Type B pancreatic cell (in vitro differentiated cells): ENCODE measurements around the gene HHAT. TPM values are rescaled to one million over a fixed set of nuclear protein-coding genes. Genes with fewer than 3 reads are reported as not detected.

Source experiments
- DNase-seq: peaks from one replicate; pipeline ENCODE4 v3.0.0; 2021; ENCODE audit warnings: mixed read lengths; ENCODE audit not compliant: unreplicated experiment; ENCODE audit errors: extremely low spot score
- H3K27ac Mint-ChIP-seq: 2 replicates; pipeline ENCODE4 v1.8.0; 2021; ENCODE audit warnings: mild to moderate bottlenecking, mixed read lengths
- H3K27me3 Mint-ChIP-seq: 2 replicates; pipeline ENCODE4 v1.8.0; 2021; ENCODE audit warnings: mixed read lengths
- H3K36me3 Mint-ChIP-seq: 2 replicates; pipeline ENCODE4 v1.8.0; 2021; ENCODE audit warnings: mixed read lengths
- H3K4me1 Mint-ChIP-seq: one replicate; pipeline ENCODE4 v1.8.0; 2021; ENCODE audit warnings: mixed read lengths; ENCODE audit not compliant: unreplicated experiment
- H3K4me3 Mint-ChIP-seq: 2 replicates; pipeline ENCODE4 v1.8.0; 2021; ENCODE audit warnings: mild to moderate bottlenecking, mixed read lengths
- H3K9me3 Mint-ChIP-seq: 2 replicates; pipeline ENCODE4 v1.8.0; 2021; ENCODE audit warnings: mixed read lengths
- CTCF ChIP-seq: fragments of 200-600 bp; sonication (generic); conservative IDR thresholded peaks from 2 replicates; pipeline ENCODE4 v1.5.0; 2021; ENCODE audit warnings: antibody characterized with exemption, mild to moderate bottlenecking
- total RNA-seq: library from RNA; stranded (reverse); gene quantifications from 2 replicates; pipeline ENCODE4 v1.2.1, GENCODE V29; 2021; ENCODE audit warnings: low replicate concordance

Gene HHAT
- total RNA-seq, 1 donor from 2014 or later, result 9.0 TPM

DNA sequence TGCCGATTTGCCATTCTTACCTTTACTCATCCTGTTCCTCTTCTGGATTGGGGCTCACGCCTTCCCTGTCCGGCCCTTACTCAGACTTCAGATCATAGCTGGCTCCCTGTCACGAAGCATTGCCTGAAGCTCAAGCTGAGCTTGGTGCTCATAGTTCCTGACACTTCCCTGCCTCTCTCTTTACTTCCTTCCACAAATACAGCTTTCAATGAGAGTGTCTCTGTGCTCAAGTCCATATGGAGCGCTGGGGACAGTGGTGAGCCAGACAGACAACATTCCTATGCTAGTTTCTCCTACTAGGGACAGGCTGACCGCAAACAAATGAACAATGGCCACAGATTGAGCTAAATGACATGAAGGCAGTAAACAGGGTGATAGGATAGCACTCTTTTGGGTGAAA is 38.1 kb downstream of the HHAT start:
- no peak for TF ChIP-seq CTCF
- Mint-ChIP-seq H3K4me1 (peaks cover 19% of the 10 kb centered on the region), H3K27me3 (no peaks in the 10 kb centered on the region), H3K36me3 (no peaks in the 10 kb centered on the region), H3K4me3 (peak overlapping the region; percentile 35), H3K27ac (no peak overlapping the region), H3K9me3 (no peaks in the 10 kb centered on the region)
- DNase-seq, result no peak

GRCh38 chr1:210367566-210367965 is 38.9 kb downstream of the HHAT start:
- no peaks in the 10 kb centered on the region for H3K36me3 Mint-ChIP-seq
- no peak for TF ChIP-seq CTCF
- H3K27me3 Mint-ChIP-seq, result no peaks in the 10 kb centered on the region
- H3K27ac Mint-ChIP-seq, result no peak overlapping the region
- H3K4me1 Mint-ChIP-seq, result peaks cover 18% of the 10 kb centered on the region
- no peak for DNase-seq
- H3K4me3 Mint-ChIP-seq, result no peak overlapping the region
- H3K9me3 Mint-ChIP-seq, result no peaks in the 10 kb centered on the region

DNA sequence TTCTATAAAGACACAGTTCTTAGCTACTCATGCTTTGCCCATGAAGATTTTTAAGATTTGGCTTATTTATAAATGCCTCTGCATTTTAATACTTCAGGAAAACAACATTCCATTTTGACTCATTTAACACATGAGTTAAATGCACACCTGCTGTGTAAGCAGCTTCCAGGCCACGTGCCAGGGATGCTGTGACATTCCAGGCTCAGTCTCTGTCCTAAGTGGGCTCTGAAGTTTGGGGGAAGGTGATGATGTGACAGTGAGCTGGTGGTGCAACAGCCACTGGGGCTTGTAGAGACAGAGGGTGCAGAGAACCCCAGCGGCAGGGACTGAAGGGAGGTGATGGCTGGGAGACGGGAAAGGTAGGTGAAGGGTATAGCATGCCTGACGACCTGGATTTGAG is 40.7 kb downstream of the HHAT start:
- no peak for TF ChIP-seq CTCF
- no peaks in the 10 kb centered on the region for H3K27me3 Mint-ChIP-seq
- H3K27ac Mint-ChIP-seq, result peak overlapping the region; percentile 24
- no peak overlapping the region for H3K4me3 Mint-ChIP-seq
- H3K9me3 Mint-ChIP-seq, result no peaks in the 10 kb centered on the region
- H3K4me1 Mint-ChIP-seq, result peaks cover 13% of the 10 kb centered on the region
- no peaks in the 10 kb centered on the region for H3K36me3 Mint-ChIP-seq
- no peak for DNase-seq

DNA sequence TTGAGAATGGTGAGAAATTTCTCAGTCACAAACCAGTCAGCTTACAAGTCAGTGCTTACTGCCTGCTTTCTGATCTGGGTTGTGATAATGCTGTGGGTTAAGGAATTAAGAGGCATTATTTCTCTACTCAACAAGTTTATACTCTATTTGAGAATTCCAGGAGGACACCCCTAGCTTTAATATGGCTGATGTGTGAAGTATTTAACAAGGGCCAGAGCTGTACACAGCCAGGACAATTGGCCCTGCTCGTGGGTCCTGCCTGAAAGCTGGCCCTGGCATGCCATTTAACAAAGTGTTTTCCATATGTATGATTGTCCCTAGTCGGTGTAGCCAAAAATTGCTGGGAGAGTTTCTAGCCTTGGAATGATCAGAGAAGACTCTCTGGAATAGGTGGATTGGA is 43.2 kb downstream of the HHAT start:
- TF ChIP-seq CTCF, result no peak
- Mint-ChIP-seq H3K27me3 (no peaks in the 10 kb centered on the region), H3K9me3 (no peaks in the 10 kb centered on the region), H3K4me1 (peaks cover 7% of the 10 kb centered on the region), H3K36me3 (no peaks in the 10 kb centered on the region), H3K27ac (no peak overlapping the region), H3K4me3 (no peak overlapping the region)
- no peak for DNase-seq

DNA sequence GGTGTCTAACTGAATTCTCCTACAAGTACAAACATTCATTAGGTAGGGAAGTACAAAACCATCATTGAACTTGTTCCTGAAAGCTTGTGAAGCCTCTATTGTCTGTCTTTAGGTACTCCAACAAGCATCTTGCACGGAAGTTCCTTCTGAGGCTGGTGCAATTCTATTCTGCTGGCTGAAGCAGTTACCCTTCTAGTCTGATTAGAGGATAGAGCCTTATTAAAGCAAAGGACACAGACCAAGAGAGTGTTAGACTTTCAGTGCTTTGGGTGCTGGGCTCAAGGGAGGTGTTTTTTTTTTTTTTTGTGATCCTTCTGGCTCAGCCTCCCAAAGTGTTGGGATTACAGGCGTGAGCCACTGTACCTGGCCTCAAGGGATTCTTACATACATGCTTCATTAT is 43.8 kb downstream of the HHAT start:
- no peaks in the 10 kb centered on the region for H3K36me3 Mint-ChIP-seq
- TF ChIP-seq CTCF, result no peak
- H3K27ac Mint-ChIP-seq, result no peak overlapping the region
- peaks cover 13% of the 10 kb centered on the region for H3K4me1 Mint-ChIP-seq
- H3K9me3 Mint-ChIP-seq, result no peaks in the 10 kb centered on the region
- H3K27me3 Mint-ChIP-seq, result no peaks in the 10 kb centered on the region
- H3K4me3 Mint-ChIP-seq, result no peak overlapping the region
- no peak for DNase-seq
